IPS-18c (cell line): ENCODE measurements around the gene SYT3.
"Not testable (repeated sequence)": the region's sequence is repeated elsewhere in the genome, so short reads cannot be mapped to it uniquely, and the experiment has no call there.

Experiments
- H3K4me3 ChIP-seq: 2 replicates; pipeline ENCODE4 v1.7.0; 2013; ENCODE audit warnings: low read depth, mild to moderate bottlenecking, low read length, moderate library complexity; ENCODE audit not compliant: insufficient read depth
- H3K9me3 ChIP-seq: one replicate; pipeline ENCODE4 v1.6.1; 2013; ENCODE audit warnings: mild to moderate bottlenecking, low read length, moderate library complexity; ENCODE audit not compliant: control insufficient read depth, insufficient read depth

The SYT3 gene

DNA sequence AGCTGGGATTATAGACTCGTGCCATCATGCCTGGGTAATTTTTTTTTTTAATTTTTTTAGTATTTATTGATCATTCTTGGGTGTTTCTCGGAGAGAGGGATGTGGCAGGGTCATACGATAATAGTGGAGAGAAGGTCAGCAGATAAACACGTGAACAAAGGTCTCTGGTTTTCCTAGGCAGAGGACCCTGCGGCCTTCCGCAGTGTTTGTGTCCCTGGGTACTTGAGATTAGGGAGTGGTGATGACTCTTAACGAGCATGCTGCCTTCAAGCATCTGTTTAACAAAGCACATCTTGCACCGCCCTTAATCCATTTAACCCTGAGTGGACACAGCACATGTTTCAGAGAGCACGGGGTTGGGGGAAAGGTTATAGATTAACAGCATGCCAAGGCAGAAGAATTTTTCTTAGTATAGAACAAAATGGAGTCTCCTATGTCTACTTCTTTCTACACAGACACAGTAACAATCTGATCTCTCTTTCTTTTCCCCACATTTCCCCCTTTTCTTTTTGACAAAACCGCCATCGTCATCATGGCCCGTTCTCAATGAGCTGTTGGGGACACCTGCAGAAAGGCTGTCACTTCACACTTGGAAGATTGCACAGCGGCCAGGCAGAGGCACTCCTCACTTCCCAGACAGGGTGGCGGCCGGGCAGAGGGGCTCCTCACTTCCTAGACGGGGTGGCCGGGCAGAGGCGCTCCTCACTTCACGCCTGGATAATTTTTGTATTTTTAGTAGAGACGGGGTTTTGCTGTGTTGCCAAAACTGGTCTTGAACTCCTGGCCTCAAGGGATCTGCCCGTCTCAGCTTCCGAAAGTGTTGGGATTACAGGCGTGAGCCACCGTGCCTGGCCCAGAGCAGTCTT is 57.7 kb downstream of the SYT3 start:
- not testable (repeated sequence) for H3K9me3 ChIP-seq, H3K4me3 ChIP-seq

DNA sequence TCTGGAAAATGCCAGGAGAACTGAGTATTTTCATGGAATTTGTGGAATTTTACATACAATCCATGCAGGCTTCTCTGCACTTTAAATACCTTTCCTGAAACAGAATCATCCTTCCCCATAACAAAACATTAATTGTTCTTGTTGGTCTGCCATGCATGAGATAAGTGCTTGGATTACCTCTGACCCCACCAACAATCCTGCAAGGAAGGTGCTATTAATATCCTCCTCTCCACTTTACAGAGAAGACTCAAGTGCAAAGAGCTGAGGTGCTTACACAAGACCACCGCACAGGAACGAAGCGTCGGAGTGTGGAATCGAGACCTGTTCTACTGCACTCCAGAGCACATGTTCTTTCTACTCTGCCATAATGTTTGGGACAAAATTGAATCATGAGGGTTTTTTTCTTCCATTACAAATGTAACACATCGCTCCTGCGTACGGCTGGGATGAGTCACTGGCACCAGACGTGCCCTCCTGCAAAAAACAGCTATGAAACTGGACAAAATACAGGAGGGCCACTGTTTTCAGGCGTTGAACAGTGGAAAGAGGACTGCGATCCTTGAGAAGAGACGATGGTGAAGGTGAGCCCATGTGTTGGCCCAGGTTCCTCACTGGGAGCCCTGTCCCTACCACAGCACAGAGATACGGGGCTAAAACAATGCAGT is 58.6 kb downstream of the SYT3 start:
- no peak overlapping the region for H3K4me3 ChIP-seq
- H3K9me3 ChIP-seq = no peaks in the 10 kb centered on the region

DNA sequence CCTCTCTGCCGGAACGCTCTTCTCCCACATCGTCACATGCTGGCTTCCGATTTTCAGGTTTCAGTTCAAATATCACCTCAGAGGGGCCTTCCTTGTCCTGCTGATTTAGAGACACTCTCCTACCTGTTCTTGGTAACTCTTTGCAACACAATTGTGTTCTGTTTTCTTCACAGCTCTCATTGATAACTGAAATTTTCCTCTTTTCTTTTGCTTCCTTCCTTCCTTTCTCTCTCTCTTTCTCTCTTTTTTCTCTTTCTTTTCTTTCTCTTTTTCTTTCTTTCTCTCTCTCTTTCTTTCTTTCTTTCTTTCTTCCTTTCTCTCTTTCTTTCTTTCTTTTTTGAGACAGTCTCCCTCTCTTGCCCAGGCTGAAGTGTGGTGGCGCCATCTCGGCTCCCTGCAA is 59.4 kb downstream of the SYT3 start:
- Histone ChIP-seq H3K9me3 (no peaks in the 10 kb centered on the region), H3K4me3 (no peak overlapping the region)

DNA sequence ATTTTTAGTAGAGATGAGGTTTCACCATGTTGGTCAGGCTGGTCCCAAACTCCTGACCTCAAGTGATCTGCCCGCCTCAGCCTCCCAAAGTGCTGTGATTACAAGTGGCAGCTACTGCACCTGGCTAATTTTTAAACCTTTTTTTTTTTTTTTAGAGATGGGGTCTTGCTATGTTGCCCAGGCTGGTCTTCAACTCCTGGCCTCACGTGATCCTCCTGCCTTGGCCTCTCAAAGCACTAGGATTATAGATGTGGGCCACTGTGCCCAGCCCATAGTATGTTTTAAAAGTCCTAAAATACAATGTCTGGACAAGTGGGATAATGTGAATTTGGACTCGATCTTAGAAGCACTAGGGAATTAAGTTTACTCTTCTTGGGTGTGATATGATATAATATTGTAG is 62.9 kb downstream of the SYT3 start:
- not testable (repeated sequence) for H3K9me3 ChIP-seq, H3K4me3 ChIP-seq

DNA sequence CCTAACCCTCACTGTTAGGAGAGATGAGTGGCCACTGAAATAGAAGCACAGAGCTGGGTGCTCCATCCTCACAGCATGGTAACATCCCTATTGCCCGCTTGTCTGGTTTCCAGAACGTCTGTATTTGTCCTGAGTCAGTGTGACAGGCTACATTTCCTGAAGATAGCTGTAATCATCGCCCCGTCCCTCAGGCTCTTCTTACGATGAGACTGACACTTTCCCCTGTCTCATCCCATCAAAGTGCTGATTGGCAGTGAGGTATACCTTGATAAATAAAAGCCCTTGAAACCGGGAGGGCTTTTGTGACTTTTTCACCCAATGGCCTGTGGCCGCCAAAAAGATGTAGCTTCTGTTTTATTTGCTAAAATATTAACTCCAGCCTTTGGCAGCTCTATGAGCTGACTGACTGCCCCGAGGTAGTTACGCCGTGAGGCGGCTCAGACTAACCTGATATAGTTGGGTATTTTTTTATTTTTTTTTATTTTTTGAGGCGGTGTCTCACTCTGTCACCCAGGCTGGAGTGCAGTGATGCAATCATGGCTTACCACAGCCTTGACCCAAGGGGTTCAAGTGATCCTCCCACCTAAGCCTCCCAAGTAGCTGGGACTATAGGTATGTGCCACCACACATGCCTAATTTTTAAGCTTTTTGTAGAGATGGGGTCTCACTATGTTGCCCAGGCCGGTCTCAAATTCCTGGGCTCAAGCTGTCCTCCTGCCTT is 65.8 kb downstream of the SYT3 start:
- no peak overlapping the region for H3K4me3 ChIP-seq
- H3K9me3 ChIP-seq = no peaks in the 10 kb centered on the region
